Hematopoietic multipotent progenitor cell treated with erythropoietin and hydrocortisone succinate and interleukin-3 and kit ligand, for 4 days (in vitro differentiated cells): Measurements from ENCODE around the gene WDR5.

ENCODE experiments used
- DNase-seq: peaks from one replicate; pipeline ENCODE4 v3.0.0-alpha.2; 2015

Gene WDR5

GRCh38 chr9:134132208-134132870, 3.5 kb upstream of the WDR5 start:
- DNase-seq, result no peak

- DNase-seq, result no peak
Observed at GRCh38 chr9:134134949-134135342, 936 bp upstream of the WDR5 start.

- peak; percentile 57 for DNase-seq
Observed at GRCh38 chr9:134136118-134136995, 475 bp downstream of the WDR5 start.

- DNase-seq, result no peak
Observed at GRCh38 chr9:134136996-134137299, 1.1 kb downstream of the WDR5 start.

GRCh38 chr9:134138292-134138691, 2.4 kb downstream of the WDR5 start:
- DNase-seq, result no peak

- DNase-seq, result no peak
Observed at GRCh38 chr9:134139081-134139480, 3.2 kb downstream of the WDR5 start.

- no peak for DNase-seq
Observed at GRCh38 chr9:134141906-134142305, 6.0 kb downstream of the WDR5 start.

- no peak for DNase-seq
Observed at GRCh38 chr9:134144801-134145200, 8.9 kb downstream of the WDR5 start.

GRCh38 chr9:134145262-134145661, 9.4 kb downstream of the WDR5 start:
- no peak for DNase-seq

GRCh38 chr9:134146774-134147493, 11.1 kb downstream of the WDR5 start:
- no peak for DNase-seq

- no peak for DNase-seq
Observed at GRCh38 chr9:134149380-134149779, 13.5 kb downstream of the WDR5 start.

GRCh38 chr9:134150557-134151214, 14.8 kb downstream of the WDR5 start:
- no peak for DNase-seq

GRCh38 chr9:134152022-134152448, 16.2 kb downstream of the WDR5 start:
- DNase-seq, result no peak

GRCh38 chr9:134152488-134152887, 16.6 kb downstream of the WDR5 start:
- no peak for DNase-seq

- no peak for DNase-seq
Observed at GRCh38 chr9:134153450-134153849, 17.6 kb downstream of the WDR5 start.

- DNase-seq, result no peak
Observed at GRCh38 chr9:134154262-134154701, 18.4 kb downstream of the WDR5 start.

- DNase-seq, result no peak
Observed at GRCh38 chr9:134155812-134156377, 20.0 kb downstream of the WDR5 start.

GRCh38 chr9:134156564-134157377, 20.9 kb downstream of the WDR5 start:
- DNase-seq, result no peak

- no peak for DNase-seq
Observed at GRCh38 chr9:134157378-134157885, 21.6 kb downstream of the WDR5 start.

- no peak for DNase-seq
Observed at GRCh38 chr9:134158242-134158641, 22.4 kb downstream of the WDR5 start.

- DNase-seq, result no peak
Observed at GRCh38 chr9:134158753-134159392, 23.0 kb downstream of the WDR5 start.
